GM12891 (cell line): ENCODE measurements around the gene RAPGEF4.

Experiments
- DNase-seq: peaks from one replicate; pipeline ENCODE4 v3.0.0; 2011; ENCODE audit warnings: low spot score; ENCODE audit not compliant: insufficient read length
- FAIRE-seq: peaks from 2 replicates; lab custom pipeline; 2011; peaks lifted over from hg19 to GRCh38; lab: Jason Lieb, UNC
- PAX5 ChIP-seq: IDR thresholded peaks from 2 replicates; pipeline ENCODE4 v1.6.1; 2011; ENCODE audit warnings: low read length, moderate library complexity, mild to moderate bottlenecking; ENCODE audit not compliant: insufficient read depth, severe bottlenecking
- POLR2A ChIP-seq: IDR thresholded peaks from 2 replicates; pipeline ENCODE4 v1.6.1; 2011; ENCODE audit warnings: low read depth, low read length, control low read depth
- POLR2AphosphoS5 ChIP-seq: IDR thresholded peaks from 2 replicates; pipeline ENCODE4 v1.6.1; 2011; ENCODE audit warnings: low read depth, low read length, control low read depth
- POU2F2 ChIP-seq: IDR thresholded peaks from 2 replicates; pipeline ENCODE4 v1.6.1; 2011; ENCODE audit warnings: low read depth, mild to moderate bottlenecking, control low read depth, low read length, moderate library complexity
- SPI1 ChIP-seq: IDR thresholded peaks from 2 replicates; pipeline ENCODE4 v1.6.1; 2011; ENCODE audit warnings: low read depth, low read length, control low read depth
- TAF1 ChIP-seq: IDR thresholded peaks from 2 replicates; pipeline ENCODE4 v1.6.1; 2011; ENCODE audit warnings: low read depth, low read length, control low read depth

The RAPGEF4 gene

GRCh38 chr2:173099804-173100203 lies 364.2 kb downstream of the RAPGEF4 start:
- FAIRE-seq = peak; percentile 38
- no peak for DNase-seq
- no peak for TF ChIP-seq SPI1
- no peak for TF ChIP-seq PAX5
- TF ChIP-seq POLR2AphosphoS5 = no peak
- no peak for TF ChIP-seq TAF1
- no peak for TF ChIP-seq POLR2A
- no peak for TF ChIP-seq POU2F2

- TF ChIP-seq PAX5 (peak; percentile 45), SPI1 (no peak), POLR2AphosphoS5 (no peak), TAF1 (no peak), POU2F2 (no peak)
- DNase-seq (no peak), FAIRE-seq (peak; percentile 43)
Measured at GRCh38 chr2:173101687-173102086, 366.0 kb downstream of the RAPGEF4 start.
